Stimulated activated CD8-positive, alpha-beta memory T cell treated with anti-CD3 and anti-CD28 coated beads, Interleukin-7, amount 100 ng/mL, for 4 hours (primary cell): ENCODE data around the gene NFE2.
"Not testable (repeated sequence)": the region's sequence is repeated elsewhere in the genome, so short reads cannot be mapped to it uniquely, and the experiment has no call there.

Source experiments
- DNase-seq, 2 donors: peaks; one replicate each; pipeline ENCODE4 v3.0.0-alpha.2; 2020; ENCODE audit warnings: low read depth in 2 of 2

Gene NFE2

DNA sequence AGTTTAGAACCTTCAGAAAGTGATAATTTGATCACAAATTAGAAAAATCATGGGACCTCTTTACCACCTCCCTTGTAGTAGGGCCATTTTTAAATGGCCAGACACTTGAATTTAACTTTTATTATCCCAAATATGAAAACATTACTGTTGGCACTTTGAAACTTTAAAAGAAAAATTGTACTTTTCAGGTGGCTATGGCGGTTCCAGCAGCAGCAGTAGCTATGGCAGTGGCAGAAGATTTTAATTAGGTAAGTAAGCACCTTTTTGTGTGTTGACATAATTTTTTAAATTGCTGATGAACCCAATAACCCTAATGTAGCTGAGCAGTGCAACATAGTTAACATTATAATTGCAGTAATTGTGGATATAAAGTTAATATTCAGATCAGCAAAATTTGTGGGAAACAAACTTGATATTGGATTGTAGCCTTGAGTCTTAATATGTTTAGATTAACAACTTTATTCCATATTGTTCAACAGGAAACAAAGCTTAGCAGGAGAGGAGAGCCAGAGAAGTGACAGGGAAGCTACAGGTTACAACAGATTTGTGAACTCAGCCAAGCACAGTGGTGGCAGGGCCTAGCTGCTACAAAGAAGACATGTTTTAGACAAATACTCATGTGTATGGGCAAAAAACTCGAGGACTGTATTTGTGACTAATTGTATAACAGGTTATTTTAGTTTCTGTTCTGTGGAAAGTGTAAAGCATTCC lies 16.6 kb downstream of the NFE2 start:
- DNase-seq, result not testable (repeated sequence)

DNA sequence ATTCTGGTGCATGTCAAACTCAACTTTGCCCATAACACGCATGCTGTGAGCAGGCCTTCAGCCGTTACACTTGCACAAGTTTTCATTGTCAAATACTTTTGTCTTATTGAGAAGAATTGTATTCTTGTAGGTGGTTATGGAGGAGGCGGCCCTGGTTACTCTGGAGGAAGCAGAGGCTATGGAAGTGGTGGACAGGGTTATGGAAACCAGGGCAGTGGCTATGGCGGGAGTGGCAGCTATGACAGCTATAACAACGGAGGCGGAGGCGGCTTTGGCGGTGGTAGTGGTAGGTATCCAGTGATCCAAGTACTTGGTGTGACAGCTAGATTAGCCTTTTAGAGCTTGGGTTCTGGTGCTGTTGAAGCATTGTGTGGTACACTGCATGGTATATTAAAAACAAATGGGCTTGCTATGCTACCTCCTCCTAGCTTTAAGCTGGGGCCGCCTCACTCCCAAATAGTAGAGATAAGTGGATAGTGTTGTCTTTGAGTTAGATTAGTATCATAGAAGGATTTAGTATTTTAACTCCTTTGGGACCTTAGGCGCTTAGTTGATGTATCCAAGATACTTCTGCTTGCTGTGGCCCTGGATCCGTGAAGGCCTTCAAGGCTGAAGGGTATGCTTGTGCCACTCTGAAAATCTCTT lies 17.7 kb downstream of the NFE2 start:
- DNase-seq, result no peak

DNA sequence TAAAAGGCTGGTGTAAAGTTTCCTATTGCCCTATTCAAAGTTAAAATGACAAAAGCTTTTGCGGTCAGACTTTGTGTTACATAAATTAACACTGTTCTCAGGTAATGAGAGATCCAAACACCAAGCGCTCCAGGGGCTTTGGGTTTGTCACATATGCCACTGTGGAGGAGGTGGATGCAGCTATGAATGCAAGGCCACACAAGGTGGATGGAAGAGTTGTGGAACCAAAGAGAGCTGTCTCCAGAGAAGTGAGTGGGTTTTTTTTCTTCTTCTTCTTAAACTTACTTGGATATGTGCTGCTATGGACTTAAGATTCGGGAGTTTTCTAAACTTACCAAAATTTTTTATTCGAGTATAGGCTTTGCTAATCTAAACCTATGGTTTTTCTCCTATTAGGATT lies 19.1 kb downstream of the NFE2 start:
- not testable (repeated sequence) for DNase-seq

GRCh38 chr12:54281261-54281638 lies 19.6 kb downstream of the NFE2 start:
- DNase-seq, result not testable (repeated sequence)

DNA sequence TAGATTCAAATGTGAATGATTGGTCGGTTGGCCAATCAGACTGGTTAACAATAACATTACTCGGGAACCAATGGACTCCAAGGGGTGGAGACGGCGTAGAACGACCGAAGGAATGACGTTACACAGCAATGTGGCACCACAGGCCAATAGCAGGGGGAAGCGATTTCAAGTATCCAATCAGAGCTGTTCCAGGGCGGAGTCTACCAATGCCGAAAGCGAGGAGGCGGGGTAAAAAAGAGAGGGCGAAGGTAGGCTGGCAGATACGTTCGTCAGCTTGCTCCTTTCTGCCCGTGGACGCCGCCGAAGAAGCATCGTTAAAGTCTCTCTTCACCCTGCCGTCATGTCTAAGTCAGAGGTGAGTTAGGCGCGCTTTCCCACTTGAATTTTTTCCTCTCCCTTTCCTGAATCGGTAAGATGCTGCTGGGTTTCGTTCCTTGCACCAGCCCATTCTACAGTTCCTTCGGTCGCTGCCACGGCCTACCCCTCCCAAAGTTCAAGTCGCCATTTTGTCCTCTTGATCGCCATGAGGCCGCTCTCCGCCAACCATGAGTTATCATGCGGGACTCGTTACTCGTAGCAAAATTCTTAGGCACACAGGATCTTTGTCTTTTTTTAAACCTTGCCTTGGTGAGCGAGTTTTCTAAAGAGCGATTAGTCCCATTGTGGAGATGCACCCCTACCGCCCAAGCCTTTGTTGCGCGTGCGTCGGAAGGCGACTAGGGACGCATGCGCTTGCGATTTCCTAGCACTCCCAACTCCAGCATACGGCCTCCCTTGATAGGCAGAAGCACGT lies 20.2 kb downstream of the NFE2 start, which contains the start of gene HNRNPA1:
TSS of gene HNRNPA1 (plus strand) at position 259 of the 793 bp plus-strand sequence. CDS start at position 341, 82 bp downstream.
- DNase-seq, result peak; percentile 88 to 98

GRCh38 chr12:54279632-54280467 lies 21.0 kb downstream of the NFE2 start, which contains the start of gene CBX5:
Gene CBX5 (minus strand): TSS chr12:54280122. CDS start chr12:54257650, 22,472 bp downstream.
- peak; percentile 98 to 100 for DNase-seq

- no peak for DNase-seq
Observed at GRCh38 chr12:54279227-54279631, 21.6 kb downstream of the NFE2 start.

DNA sequence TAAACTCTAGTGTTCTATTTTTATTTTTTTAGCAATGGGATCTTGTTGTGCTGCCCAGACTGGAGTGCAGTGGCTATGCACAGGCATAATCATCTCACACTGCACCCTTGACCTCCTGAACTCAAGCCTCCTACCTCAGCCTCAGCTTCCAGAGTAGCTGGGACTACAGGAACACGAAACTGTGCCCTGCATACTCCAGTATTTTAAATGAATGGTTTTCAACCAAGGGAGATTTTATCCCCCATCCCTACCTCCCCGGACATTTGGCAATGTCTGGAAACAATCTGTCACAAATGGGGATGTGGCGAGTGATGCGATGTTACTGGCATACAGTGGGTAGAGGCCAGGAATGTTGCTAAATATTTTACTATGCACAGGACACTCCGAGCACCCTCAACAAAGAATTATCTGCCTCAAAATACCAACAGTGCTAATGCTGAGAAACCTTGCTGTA lies 23.0 kb downstream of the NFE2 start:
- no peak for DNase-seq

- DNase-seq, result no peak
Observed at GRCh38 chr12:54276368-54276767, 24.4 kb downstream of the NFE2 start.

DNA sequence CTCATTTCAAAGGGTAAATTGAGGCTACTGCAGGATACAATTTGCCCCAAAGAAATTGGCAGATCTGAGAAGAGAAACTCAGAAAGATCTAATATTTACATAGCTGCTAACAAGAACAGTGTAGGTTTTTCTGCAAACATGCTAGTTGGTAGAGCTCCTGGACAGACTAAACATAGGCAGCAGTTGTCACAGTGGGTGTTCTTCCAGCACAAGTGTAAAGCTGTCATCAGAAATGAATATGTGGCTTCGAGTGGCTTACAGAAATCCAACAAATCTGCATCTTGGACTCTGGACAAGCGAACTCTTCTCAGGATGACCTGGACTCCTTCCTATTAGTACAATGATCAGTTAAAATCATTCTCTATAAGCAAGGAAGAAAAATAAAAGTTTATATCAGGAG lies 26.8 kb downstream of the NFE2 start:
- no peak for DNase-seq

- no peak for DNase-seq
Observed at GRCh38 chr12:54272214-54272613, 28.6 kb downstream of the NFE2 start.

DNA sequence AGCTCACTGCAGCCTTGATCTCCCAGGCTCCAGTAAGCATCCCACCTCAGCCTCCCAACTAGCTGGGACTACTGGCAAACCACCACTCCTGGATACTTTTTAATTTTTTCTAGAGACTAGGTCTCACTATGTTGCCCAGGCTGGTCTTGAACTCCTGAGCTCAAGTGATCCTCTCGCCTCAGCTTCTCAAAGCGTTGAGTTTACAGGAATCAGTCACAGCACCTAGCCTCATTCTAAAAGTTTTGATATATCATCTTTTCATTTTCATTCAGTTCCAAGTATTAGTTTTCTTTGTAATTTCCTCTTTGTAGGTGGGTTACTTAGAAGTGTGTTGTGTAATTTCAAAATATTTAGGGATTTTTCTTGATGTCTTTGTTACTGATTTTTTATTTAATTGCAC lies 30.5 kb downstream of the NFE2 start:
- no peak for DNase-seq

DNA sequence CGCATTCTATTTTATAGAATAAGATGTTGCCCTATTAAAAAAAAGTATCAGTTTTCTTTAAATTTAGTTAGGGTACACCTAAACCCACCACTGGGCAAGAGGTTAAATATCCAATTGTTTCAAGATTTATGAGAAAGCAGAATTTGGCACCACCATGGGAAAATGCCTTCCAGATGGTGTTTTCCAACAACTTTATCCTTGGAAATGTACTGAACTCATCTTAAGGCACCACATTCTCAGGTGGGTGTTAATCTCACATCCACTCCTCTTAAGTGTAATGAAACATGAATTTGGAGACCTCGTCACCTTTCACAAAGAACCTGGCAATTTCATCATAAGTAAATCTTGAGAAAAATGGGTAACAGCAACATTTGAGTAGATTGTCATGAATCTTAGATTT lies 34.0 kb downstream of the NFE2 start:
- no peak for DNase-seq

DNA sequence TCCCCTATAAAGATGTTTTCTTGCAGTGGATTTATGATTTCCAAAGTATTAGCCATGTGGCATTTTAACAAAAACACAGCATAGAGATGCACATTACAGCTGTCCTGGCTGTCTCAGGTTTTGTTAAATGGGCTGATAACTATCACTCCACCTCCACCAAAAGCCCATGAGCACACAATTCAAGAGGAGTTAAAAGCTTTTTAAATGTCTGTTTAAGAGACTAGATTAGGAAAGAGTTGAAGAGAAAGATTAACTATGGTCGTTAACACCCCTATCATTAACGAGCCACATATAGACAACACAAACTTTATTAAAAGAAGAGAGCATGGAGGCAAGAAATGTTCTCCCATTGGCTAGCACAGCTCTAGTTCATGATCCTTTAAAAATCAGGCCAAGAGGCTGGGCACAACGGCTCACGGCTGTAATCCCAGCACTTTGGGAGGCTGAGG lies 35.4 kb downstream of the NFE2 start:
- no peak for DNase-seq

DNA sequence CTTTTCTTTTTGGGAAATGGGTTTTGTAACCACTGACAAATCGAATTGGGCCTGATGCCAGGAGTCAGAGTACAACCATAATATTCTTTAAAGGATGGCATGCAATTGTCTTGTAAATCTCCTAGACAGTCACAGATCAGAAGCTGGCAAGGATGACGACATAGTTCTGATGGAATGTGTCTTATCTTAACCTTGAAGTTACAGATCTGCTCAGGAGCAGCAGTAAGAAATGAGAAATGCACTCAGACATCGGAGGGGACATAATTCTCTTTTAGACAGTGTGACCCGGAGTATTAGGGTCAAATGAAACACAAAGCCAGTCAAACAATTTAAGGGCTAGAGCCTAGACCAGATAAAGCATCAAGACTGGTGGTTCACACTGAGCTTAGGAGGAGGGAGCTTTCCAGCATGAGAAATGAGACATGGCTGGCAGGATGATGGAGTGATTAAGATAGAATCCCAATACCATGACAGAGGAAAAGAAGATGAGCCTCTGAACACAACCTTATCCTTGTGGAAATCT lies 38.4 kb downstream of the NFE2 start:
- DNase-seq, result no peak

DNA sequence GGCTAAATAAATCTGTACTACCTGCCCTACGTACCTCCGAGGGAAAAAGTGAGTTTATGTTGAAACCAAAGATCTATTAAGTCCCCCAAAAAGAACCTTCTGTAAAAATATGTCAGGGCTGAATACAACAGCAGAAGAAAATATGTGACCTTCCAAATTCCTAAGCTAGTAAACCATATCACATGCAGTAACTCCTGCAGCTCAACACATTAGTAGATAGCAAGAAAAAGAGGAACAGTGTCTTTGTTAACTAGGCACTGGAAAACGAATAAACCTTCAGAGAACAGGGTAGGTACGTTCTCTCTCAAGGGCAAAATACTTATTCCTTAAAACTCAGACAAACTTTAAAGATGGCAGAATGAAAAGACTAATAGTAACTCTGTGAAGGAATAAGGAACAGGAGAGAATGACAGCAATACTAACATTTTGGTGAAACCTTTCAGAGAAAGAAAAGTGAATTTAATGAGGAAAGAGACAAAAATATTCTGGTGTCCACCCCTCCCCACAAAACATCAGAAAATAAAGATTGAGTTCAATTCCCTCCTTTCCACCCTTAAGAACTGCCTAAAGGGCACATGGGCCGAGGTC lies 38.9 kb downstream of the NFE2 start:
- no peak for DNase-seq

- peak in 1 of 2 donors; percentile 31 for DNase-seq
Observed at GRCh38 chr12:54259194-54260011, 41.4 kb downstream of the NFE2 start.

- DNase-seq, result no peak
Observed at GRCh38 chr12:54258201-54258681, 42.6 kb downstream of the NFE2 start.

GRCh38 chr12:54257332-54257731 lies 43.5 kb downstream of the NFE2 start:
- no peak for DNase-seq

DNA sequence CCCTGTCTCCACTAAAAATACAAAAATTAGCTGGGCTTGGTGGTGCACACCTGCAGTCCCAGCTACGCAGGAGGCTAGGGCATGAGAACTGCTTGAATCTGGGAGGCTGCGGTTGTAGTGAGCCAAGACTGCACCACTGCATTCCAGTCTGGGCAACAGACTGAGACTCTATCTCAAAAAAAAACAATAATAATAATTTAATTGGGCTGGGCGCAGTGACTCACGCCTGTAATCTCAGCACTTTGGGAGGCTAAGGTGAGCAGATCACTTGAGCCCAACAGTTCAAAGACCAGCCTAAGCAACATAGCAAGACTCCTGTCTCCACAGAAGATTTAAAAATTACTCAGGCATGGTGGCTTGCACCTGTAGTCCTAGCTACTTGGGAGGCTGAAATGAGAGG lies 47.6 kb downstream of the NFE2 start:
- no peak for DNase-seq
